Stimulated activated CD4-positive, alpha-beta T cell treated with anti-CD3 and anti-CD28 coated beads, Interleukin-2, amount 100 ng/mL, for 24 hours (primary cell): ENCODE results near the gene SDCCAG8.

Source experiments
- DNase-seq, 2 donors: peaks; one replicate each; pipeline ENCODE4 v3.0.0-alpha.2; 2020

SDCCAG8 gene

GRCh38 chr1:243489681-243490546 lies 234.1 kb downstream of the SDCCAG8 start:
- DNase-seq = no peak

GRCh38 chr1:243490748-243491686 lies 235.2 kb downstream of the SDCCAG8 start:
- no peak for DNase-seq

GRCh38 chr1:243493156-243494129 lies 237.6 kb downstream of the SDCCAG8 start:
- DNase-seq = no peak

GRCh38 chr1:243494741-243495431 lies 239.0 kb downstream of the SDCCAG8 start:
- DNase-seq = no peak

GRCh38 chr1:243495442-243496186 lies 239.8 kb downstream of the SDCCAG8 start:
- no peak for DNase-seq

- no peak for DNase-seq
These were observed 240.4 kb downstream of the SDCCAG8 start for GRCh38 chr1:243496187-243496646.

- DNase-seq = no peak
These were observed 241.0 kb downstream of the SDCCAG8 start for GRCh38 chr1:243496806-243497205.

- DNase-seq = no peak
These were observed 242.3 kb downstream of the SDCCAG8 start for GRCh38 chr1:243497939-243498681.

GRCh38 chr1:243499248-243499647 lies 243.4 kb downstream of the SDCCAG8 start:
- no peak for DNase-seq

GRCh38 chr1:243499711-243500110 lies 243.9 kb downstream of the SDCCAG8 start:
- no peak for DNase-seq

GRCh38 chr1:243500512-243500911 lies 244.7 kb downstream of the SDCCAG8 start:
- DNase-seq = no peak

- DNase-seq = no peak
These were observed 245.2 kb downstream of the SDCCAG8 start for GRCh38 chr1:243501002-243501401.

- no peak for DNase-seq
These were observed 247.3 kb downstream of the SDCCAG8 start for GRCh38 chr1:243503155-243503554.

- no peak for DNase-seq
These were observed 250.3 kb downstream of the SDCCAG8 start for GRCh38 chr1:243505986-243506689.

- DNase-seq = no peak
These were observed 251.3 kb downstream of the SDCCAG8 start for GRCh38 chr1:243507001-243507671.

- DNase-seq = no peak
These were observed 251.9 kb downstream of the SDCCAG8 start for GRCh38 chr1:243507672-243508302.

GRCh38 chr1:243508303-243508713 lies 252.5 kb downstream of the SDCCAG8 start:
- DNase-seq = no peak

- DNase-seq = no peak
These were observed 253.1 kb downstream of the SDCCAG8 start for GRCh38 chr1:243508943-243509342.
